ENCODE data around the gene LYZL6.
A peak's percentile ranks its signal among the peaks of the same experiment; 100 is the strongest.

The LYZL6 gene

DNA sequence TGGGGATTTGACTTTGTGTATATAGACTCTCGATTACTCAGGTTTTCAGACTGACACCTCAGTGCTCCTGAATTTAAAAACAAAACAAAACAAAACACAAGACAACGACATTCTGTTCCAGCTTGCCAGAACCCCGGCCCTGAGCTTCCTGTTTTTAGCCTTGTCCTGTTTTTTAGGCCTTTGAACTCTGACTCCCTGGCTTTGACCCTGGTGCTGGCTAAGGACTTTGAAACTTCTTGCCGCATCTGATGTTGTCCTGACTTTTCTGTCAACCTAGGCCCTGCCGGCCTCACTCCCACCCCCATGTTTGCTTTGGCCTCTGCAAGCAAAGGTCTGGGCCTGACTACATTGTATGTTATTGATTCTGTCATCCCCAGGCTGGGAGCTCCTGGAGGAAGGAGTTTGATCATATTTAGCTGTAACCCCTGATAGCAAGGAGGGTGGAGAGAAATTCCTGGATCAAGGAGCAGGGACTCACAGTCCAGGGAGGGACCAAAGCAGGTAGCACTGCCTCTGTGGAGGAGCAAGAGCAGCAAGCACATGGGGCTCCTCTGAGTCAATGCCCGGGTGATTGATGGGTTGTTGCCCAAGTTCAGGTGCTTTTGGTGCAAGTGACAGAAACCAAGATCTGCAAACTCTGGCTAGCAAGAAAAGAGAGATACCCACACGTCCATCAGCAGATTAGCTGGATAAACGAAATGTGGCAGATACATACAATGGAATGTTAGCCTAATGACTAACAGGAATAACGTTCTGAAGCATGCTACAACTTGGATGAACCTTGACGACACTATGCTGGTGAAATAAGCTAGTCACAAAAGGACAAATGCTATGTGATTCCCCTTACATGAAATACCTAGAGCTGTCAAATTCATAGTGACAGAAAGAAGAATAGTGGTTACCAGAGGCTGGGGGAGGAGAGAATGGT is 30.1 kb upstream of the LYZL6 start:
- TF ChIP-seq, protein P1, sequence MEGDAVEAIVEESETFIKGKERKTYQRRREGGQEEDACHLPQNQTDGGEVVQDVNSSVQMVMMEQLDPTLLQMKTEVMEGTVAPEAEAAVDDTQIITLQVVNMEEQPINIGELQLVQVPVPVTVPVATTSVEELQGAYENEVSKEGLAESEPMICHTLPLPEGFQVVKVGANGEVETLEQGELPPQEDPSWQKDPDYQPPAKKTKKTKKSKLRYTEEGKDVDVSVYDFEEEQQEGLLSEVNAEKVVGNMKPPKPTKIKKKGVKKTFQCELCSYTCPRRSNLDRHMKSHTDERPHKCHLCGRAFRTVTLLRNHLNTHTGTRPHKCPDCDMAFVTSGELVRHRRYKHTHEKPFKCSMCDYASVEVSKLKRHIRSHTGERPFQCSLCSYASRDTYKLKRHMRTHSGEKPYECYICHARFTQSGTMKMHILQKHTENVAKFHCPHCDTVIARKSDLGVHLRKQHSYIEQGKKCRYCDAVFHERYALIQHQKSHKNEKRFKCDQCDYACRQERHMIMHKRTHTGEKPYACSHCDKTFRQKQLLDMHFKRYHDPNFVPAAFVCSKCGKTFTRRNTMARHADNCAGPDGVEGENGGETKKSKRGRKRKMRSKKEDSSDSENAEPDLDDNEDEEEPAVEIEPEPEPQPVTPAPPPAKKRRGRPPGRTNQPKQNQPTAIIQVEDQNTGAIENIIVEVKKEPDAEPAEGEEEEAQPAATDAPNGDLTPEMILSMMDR (IDR thresholded peaks at IDR 0.05; ENCODE audit: unreplicated experiment in 3 of 3) = no peak
- peak overlapping the region; percentile 18 to 62 (median 31) for H3K27ac Mint-ChIP-seq
- H3K4me3 Mint-ChIP-seq = no peak overlapping the region
- no peaks in the 10 kb centered on the region for H3K36me3 Mint-ChIP-seq (ENCODE audit: low read depth)
- peaks cover 8% of the 10 kb centered on the region for H3K27me3 Mint-ChIP-seq (ENCODE audit: low read depth)
- no peaks in the 10 kb centered on the region for H3K9me3 Mint-ChIP-seq
- peaks cover 13% of the 10 kb centered on the region for H3K4me1 Mint-ChIP-seq

DNA sequence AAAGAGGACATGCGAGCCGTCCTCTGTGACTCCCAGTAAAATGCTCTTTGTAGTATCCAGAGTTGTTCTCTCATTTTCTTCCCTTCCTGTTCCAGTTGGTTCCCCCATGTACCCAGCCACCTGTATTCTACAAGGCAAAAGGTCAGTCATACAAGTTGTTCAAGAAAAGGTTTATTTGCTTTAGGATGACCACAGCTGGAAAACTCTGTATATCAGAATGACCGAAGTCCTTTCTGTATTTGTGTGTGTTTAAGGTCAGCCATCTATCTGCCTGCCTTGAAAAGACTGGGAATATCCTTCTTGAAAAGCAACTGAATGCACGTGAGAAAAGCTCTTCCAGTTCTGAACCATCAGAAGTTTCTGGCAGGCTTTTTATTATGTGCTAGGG is 29.4 kb upstream of the LYZL6 start:
- Mint-ChIP-seq H3K36me3 (ENCODE audit: low read depth) (no peaks in the 10 kb centered on the region), H3K4me3 (no peak overlapping the region), H3K27ac (peak overlapping the region in 1 of 3 experiments; percentile 18), H3K4me1 (peaks cover 13% of the 10 kb centered on the region), H3K27me3 (ENCODE audit: low read depth) (peaks cover 8% of the 10 kb centered on the region), H3K9me3 (no peaks in the 10 kb centered on the region)
- TF ChIP-seq, protein P1 (IDR thresholded peaks at IDR 0.05; ENCODE audit: unreplicated experiment in 3 of 3) = no peak

DNA sequence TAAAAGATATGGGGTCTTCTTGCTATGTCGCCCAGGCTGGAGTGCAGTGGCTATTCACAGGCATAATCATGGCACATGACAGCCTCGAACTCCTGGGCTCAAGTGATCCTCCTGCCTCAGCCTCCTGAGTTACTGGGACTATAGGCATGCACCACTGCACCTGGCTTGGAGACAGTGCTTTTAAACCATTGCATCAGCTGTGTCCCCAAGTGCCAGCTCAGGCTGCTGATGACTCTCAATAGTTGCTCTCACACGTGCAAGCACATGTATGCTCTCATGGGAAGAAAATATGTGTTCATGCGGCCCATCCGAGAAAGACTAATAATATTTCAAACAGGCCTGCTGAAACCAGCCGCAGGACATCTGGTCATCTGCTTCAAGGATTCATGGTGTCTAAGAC is 29.0 kb upstream of the LYZL6 start:
- H3K4me1 Mint-ChIP-seq = peaks cover 13% of the 10 kb centered on the region
- no peaks in the 10 kb centered on the region for H3K36me3 Mint-ChIP-seq (ENCODE audit: low read depth)
- TF ChIP-seq, protein P1 (IDR thresholded peaks at IDR 0.05; ENCODE audit: unreplicated experiment in 3 of 3) = no peak
- peaks cover 8% of the 10 kb centered on the region for H3K27me3 Mint-ChIP-seq (ENCODE audit: low read depth)
- H3K9me3 Mint-ChIP-seq = no peaks in the 10 kb centered on the region
- H3K4me3 Mint-ChIP-seq = no peak overlapping the region
- no peak overlapping the region for H3K27ac Mint-ChIP-seq

DNA sequence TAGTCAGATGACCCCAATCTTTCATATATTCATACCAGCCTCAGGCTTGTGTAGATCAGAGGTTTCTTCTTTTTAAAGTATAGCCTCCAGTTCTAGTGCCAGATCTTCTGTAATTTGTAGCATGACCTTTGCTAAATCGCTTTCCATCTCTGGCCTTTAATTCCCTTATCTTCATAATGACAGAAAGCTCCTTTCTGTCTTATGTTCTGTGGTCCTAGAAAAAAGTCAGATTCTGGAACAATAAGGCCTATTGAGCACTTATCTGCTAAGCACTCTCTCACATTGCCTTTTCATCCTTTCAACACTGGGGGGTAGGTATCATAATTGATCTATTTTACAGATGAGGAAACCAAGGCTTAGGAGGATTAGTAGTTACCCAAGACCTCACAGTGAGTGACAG is 28.6 kb upstream of the LYZL6 start:
- H3K4me1 Mint-ChIP-seq = peaks cover 13% of the 10 kb centered on the region

DNA sequence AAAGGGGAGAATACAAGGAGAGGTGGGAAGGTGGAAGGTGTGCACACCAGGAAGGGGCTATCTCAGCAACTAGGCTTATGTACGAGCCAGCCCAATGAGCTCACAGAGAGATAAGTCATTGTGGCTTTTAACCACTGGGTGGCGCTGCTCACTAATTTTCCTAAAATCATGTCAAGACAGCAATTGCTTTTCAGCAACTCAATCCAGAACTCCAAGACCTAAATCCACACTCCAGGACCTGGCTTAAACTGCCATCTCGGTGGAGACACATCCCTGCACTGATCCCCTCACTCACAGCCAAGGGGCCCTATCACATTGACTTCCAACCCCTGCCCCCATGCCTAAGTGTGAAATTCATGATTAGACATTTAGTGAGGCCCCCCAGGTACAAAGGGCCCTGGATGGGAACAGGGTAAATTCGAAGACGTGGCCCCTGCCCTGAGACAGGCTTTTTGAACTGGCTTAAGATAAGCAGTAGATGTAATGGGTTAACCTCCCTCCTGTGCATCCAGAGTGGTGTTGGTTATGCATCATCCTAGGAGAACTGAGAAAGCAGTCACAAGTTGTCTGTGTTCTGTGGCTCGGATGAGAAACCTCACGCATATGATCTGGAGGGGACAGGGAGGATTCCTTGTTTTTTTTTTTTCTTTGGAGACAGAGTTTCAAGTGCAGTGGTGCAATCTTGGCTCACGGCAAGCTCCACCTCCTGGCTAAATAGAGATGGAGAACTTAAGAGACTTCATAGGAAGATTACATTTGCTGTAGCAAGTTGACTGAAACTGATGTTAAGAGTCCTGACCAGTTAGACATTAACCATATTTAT is 26.3 kb upstream of the LYZL6 start:
- Mint-ChIP-seq H3K27me3 (ENCODE audit: low read depth) (peaks cover 8% of the 10 kb centered on the region), H3K36me3 (ENCODE audit: low read depth) (no peaks in the 10 kb centered on the region), H3K27ac (peak overlapping the region; percentile 56 to 84 (median 67)), H3K9me3 (no peaks in the 10 kb centered on the region), H3K4me3 (no peak overlapping the region), H3K4me1 (peaks cover 13% of the 10 kb centered on the region)
- TF ChIP-seq, protein P1 (IDR thresholded peaks at IDR 0.05; ENCODE audit: unreplicated experiment in 3 of 3) = peak; percentile 78 to 85 (median 79)

More for the DNA sequence above, 28.6 kb upstream of the LYZL6 start:
- TF ChIP-seq, protein P1 (IDR thresholded peaks at IDR 0.05; ENCODE audit: unreplicated experiment in 3 of 3) = no peak
- H3K27ac Mint-ChIP-seq = no peak overlapping the region
- no peak overlapping the region for H3K4me3 Mint-ChIP-seq
- no peaks in the 10 kb centered on the region for H3K9me3 Mint-ChIP-seq
- peaks cover 8% of the 10 kb centered on the region for H3K27me3 Mint-ChIP-seq (ENCODE audit: low read depth)
- no peaks in the 10 kb centered on the region for H3K36me3 Mint-ChIP-seq (ENCODE audit: low read depth)

All from nephron (organoid).